HCT116 (cell line): ENCODE measurements around the gene TLCD3A. TPM values are rescaled to one million over a fixed set of nuclear protein-coding genes. Genes with fewer than 3 reads are reported as not detected.

Experiments used
- ATAC-seq: fragments of 200-7000 bp; cut with Tn5 transposase; 2 replicates; pipeline ENCODE4 v1.9.1; 2020; ENCODE audit warnings: mild to moderate bottlenecking, moderate library complexity
- BruUV-seq: library from RNA; stranded (reverse); fragments of 400-500 nt; replicated peaks from 2 replicates; lab custom pipeline; 2021; lab: Mats Ljungman, UMichigan
- CTCF ChIA-PET: fragments of 300-600 bp; sonication (Branson Sonifier 250); formaldehyde crosslinking; loops from one replicate; lab custom pipeline; 2021; ENCODE audit warnings: antibody characterized with exemption; lab: Charles Lee
- POLR2A ChIA-PET: fragments of 300-600, 350-600 bp; sonication (Branson Sonifier 250); formaldehyde crosslinking; loops from one replicate; lab custom pipeline; 2021; ENCODE audit warnings: antibody characterized with exemption; lab: Charles Lee
- RAD21 ChIA-PET, 2 experiments: fragments of 300-600 bp; sonication (Branson Sonifier 250); formaldehyde crosslinking; loops; one replicate each; lab custom pipeline; 2023; ENCODE audit warnings: low total read pairs in 2 of 2; ENCODE audit not compliant: uncharacterized antibody in 2 of 2, unreplicated experiment in 2 of 2, low non-redundant PET in 1 of 2; lab: Charles Lee
- DNase-seq: peaks from one replicate; pipeline ENCODE4 v3.0.0-alpha.2; 2010; ENCODE audit warnings: low read depth, low spot score
- H2AFZ ChIP-seq: fragments of 200-600 bp; shearing (Covaris generic), sonication (generic); 2 replicates; pipeline ENCODE4 v1.6.1; 2017; ENCODE audit warnings: low read depth, mixed run types, mixed read lengths, antibody characterized with exemption, low read length; ENCODE audit not compliant: poor library complexity, severe bottlenecking
- H3K27ac ChIP-seq: 2 replicates; pipeline ENCODE4 v1.5.1; 2012; ENCODE audit warnings: low read depth, low read length
- H3K27me3 ChIP-seq: fragments of 200-600 bp; sonication (generic); 2 replicates; pipeline ENCODE4 v1.6.1; 2016; ENCODE audit warnings: mixed run types, low read length, mixed read lengths; ENCODE audit not compliant: insufficient read depth
- H3K36me3 ChIP-seq, 2 experiments: fragments of 200-500 bp in 1 of 2; fragments of 200-600 bp in 1 of 2; sonication (Bioruptor generic) in 1 of 2; sonication (generic) in 1 of 2; 2 replicates each; pipeline versions ENCODE4 v1.5.1 to v1.6.1; 2014 to 2016; ENCODE audit warnings: low read length in 2 of 2, inconsistent platforms in 1 of 2, mixed read lengths in 1 of 2, mixed run types in 1 of 2; ENCODE audit not compliant: insufficient read depth in 2 of 2, control insufficient read depth in 1 of 2
- H3K4me1 ChIP-seq, 2 experiments: fragments of 200-600 bp in 1 of 2; sonication (generic) in 1 of 2; 2 replicates each; pipeline versions ENCODE4 v1.5.1 to v1.6.1; 2012 to 2017; ENCODE audit warnings: low read length in 2 of 2, inconsistent platforms in 1 of 2, mild to moderate bottlenecking in 1 of 2, mixed read lengths in 1 of 2, mixed run types in 1 of 2, moderate library complexity in 1 of 2; ENCODE audit not compliant: insufficient read depth in 2 of 2, control insufficient read depth in 1 of 2
- H3K4me2 ChIP-seq: fragments of 200-600 bp; sonication (generic); 2 replicates; pipeline ENCODE4 v1.6.1; 2017; ENCODE audit warnings: mixed run types, low read length, mixed read lengths
- H3K4me3 ChIP-seq, 2 experiments: fragments of 200-600 bp in 1 of 2; sonication (generic) in 1 of 2; replicated peaks in 1 of 2; 2 replicates each; pipeline ENCODE4 v1.5.1; 2011 to 2016; ENCODE audit warnings: low read length in 2 of 2, control low read depth in 1 of 2, low read depth in 1 of 2, mild to moderate bottlenecking in 1 of 2, mixed read lengths in 1 of 2, mixed run types in 1 of 2
- H3K79me2 ChIP-seq: fragments of 200-600 bp; sonication (generic); 2 replicates; pipeline ENCODE4 v1.6.1; 2017; ENCODE audit warnings: mild to moderate bottlenecking, mixed run types, low read length, moderate library complexity, mixed read lengths; ENCODE audit not compliant: insufficient read depth
- H3K9ac ChIP-seq: fragments of 200-600 bp; sonication (generic); 2 replicates; pipeline ENCODE4 v1.6.1; 2016; ENCODE audit warnings: low read length, mixed read lengths
- H3K9me2 ChIP-seq: fragments of 200-600 bp; sonication (generic), shearing (Covaris generic); 2 replicates; pipeline ENCODE4 v1.6.1; 2017; ENCODE audit warnings: mixed run types, mild to moderate bottlenecking, moderate library complexity; ENCODE audit not compliant: insufficient read depth
- H3K9me3 ChIP-seq, 2 experiments: fragments of 200-500 bp in 1 of 2; fragments of 200-600 bp in 1 of 2; sonication (Bioruptor generic) in 1 of 2; sonication (generic) in 1 of 2; 2 replicates each; pipeline ENCODE4 v1.6.1; 2014 to 2017; ENCODE audit warnings: low read length in 2 of 2, mixed read lengths in 2 of 2, inconsistent platforms in 1 of 2, low read depth in 1 of 2, mild to moderate bottlenecking in 1 of 2, mixed run types in 1 of 2, moderate library complexity in 1 of 2; ENCODE audit not compliant: control insufficient read depth in 1 of 2, insufficient read depth in 1 of 2
- H4K20me1 ChIP-seq: fragments of 200-600 bp; sonication (generic), shearing (Covaris generic); 2 replicates; pipeline ENCODE4 v1.6.1; 2017; ENCODE audit warnings: mixed run types, mild to moderate bottlenecking, moderate library complexity; ENCODE audit not compliant: insufficient read depth
- ATF3 ChIP-seq: IDR thresholded peaks from 2 replicates; pipeline ENCODE4 v1.6.1; 2012
- EGR1 ChIP-seq: IDR thresholded peaks from 2 replicates; pipeline ENCODE4 v1.6.1; 2012; ENCODE audit warnings: low read depth
- ELF1 ChIP-seq: IDR thresholded peaks from 2 replicates; pipeline ENCODE4 v1.6.1; 2012; ENCODE audit warnings: low read depth, borderline replicate concordance
- JUND ChIP-seq: IDR thresholded peaks from 2 replicates; pipeline ENCODE4 v1.6.1; 2012
- SIN3A ChIP-seq: IDR thresholded peaks from 2 replicates; pipeline ENCODE4 v1.6.1; 2012; ENCODE audit warnings: low read depth
- ZBTB33 ChIP-seq: IDR thresholded peaks from 2 replicates; pipeline ENCODE4 v1.6.1; 2011; ENCODE audit warnings: mild to moderate bottlenecking, low read length, moderate library complexity; ENCODE audit not compliant: insufficient replicate concordance; ENCODE audit errors: extremely low read depth
- ZFX ChIP-seq: fragments of 450-650 bp; IDR thresholded peaks from 2 replicates; pipeline ENCODE4 v1.6.1; 2017
- intact Hi-C: fragments of 100-400 bp; cut with micrococcal nuclease; formaldehyde crosslinking; loops from 2 replicates; pipeline ENCODE4 v1.10.0; 2022
- total RNA-seq: library from RNA; stranded (reverse); gene quantifications from one replicate; pipeline ENCODE4 v1.2.1, GENCODE V29; 2021; ENCODE audit not compliant: unreplicated experiment

Gene TLCD3A
- total RNA-seq, 1 experiment from 2014 or later: 26.0 TPM

GRCh38 chr17:690361-690760, 42.0 kb upstream of the TLCD3A start:
- CTCF ChIA-PET: interaction anchor here (0.7 to 1.0 kb wide), 2 partner anchors 9 to 10 kb away, joined by 3 read pairs; no protein-coding TSS in a partner anchor
- intact Hi-C loops: no loop called here

More at GRCh38 chr17:690361-690760, 42.0 kb upstream of the TLCD3A start:
- Histone ChIP-seq H4K20me1 (no peaks in the 10 kb centered on the region), H3K9me2 (no peaks in the 10 kb centered on the region), H3K27ac (no peak overlapping the region), H3K27me3 (no peaks in the 10 kb centered on the region), H3K9me3 (no peaks in the 10 kb centered on the region), H3K9ac (no peak overlapping the region), H3K4me3 (no peak overlapping the region), H2AFZ (no peak overlapping the region), H3K4me2 (no peak overlapping the region), H3K79me2 (no peaks in the 10 kb centered on the region), H3K36me3 (peaks cover 8 to 9% of the 10 kb centered on the region in 2 experiments; a peak in 2 of 4 replicates), H3K4me1 (peaks cover 0 to 11% of the 10 kb centered on the region in 2 experiments; a peak in 1 of 4 replicates)
- TF ChIP-seq ZFX: no peak
- no peak for TF ChIP-seq EGR1
- no peak for TF ChIP-seq SIN3A
- no peak for TF ChIP-seq ZBTB33
- no peak for TF ChIP-seq ATF3
- TF ChIP-seq JUND: no peak
- no peak for TF ChIP-seq ELF1
- no TSS peak for BruUV-seq
- RAD21 ChIA-PET: no interaction called here
- POLR2A ChIA-PET: no interaction called here
- DNase-seq (no peak), ATAC-seq (no peak)
